Fibroblast of pulmonary artery (primary cell): ENCODE data around the gene CAD.

ENCODE experiments used
- DNase-seq: peaks from one replicate; pipeline ENCODE4 v3.0.0-alpha.2; 2010; ENCODE audit warnings: low read depth
- H3K4me3 ChIP-seq: replicated peaks from 2 replicates; pipeline ENCODE4 v1.5.1; 2011; ENCODE audit warnings: low read depth, mild to moderate bottlenecking, control low read depth, low read length, moderate library complexity
- CTCF ChIP-seq: IDR thresholded peaks from 2 replicates; pipeline ENCODE4 v1.5.1; 2011; ENCODE audit warnings: mild to moderate bottlenecking, control low read depth, low read length, inconsistent platforms; ENCODE audit errors: missing control alignments

CAD gene

GRCh38 chr2:27225526-27225925 lies 8.4 kb downstream of the CAD start:
- no peak for TF ChIP-seq CTCF
- no peak for DNase-seq
- no peak overlapping the region for H3K4me3 ChIP-seq

GRCh38 chr2:27227501-27227900 lies 10.3 kb downstream of the CAD start:
- no peak overlapping the region for H3K4me3 ChIP-seq
- DNase-seq = no peak
- TF ChIP-seq CTCF = no peak

GRCh38 chr2:27231921-27232320 lies 14.8 kb downstream of the CAD start:
- DNase-seq = no peak
- no peak overlapping the region for H3K4me3 ChIP-seq
- no peak for TF ChIP-seq CTCF

GRCh38 chr2:27233341-27233740 lies 16.2 kb downstream of the CAD start:
- no peak for TF ChIP-seq CTCF
- no peak overlapping the region for H3K4me3 ChIP-seq
- DNase-seq = no peak

GRCh38 chr2:27236136-27236535 lies 19.0 kb downstream of the CAD start:
- no peak for TF ChIP-seq CTCF
- no peak for DNase-seq
- no peak overlapping the region for H3K4me3 ChIP-seq

- no peak for DNase-seq
- no peak for TF ChIP-seq CTCF
Measured at GRCh38 chr2:27236626-27237025, 19.5 kb downstream of the CAD start.

GRCh38 chr2:27237341-27237945 lies 20.3 kb downstream of the CAD start:
- no peak for TF ChIP-seq CTCF
- H3K4me3 ChIP-seq = no peak overlapping the region
- DNase-seq = no peak

More at GRCh38 chr2:27236626-27237025, 19.5 kb downstream of the CAD start:
- H3K4me3 ChIP-seq = no peak overlapping the region
